OCI-LY3 (cell line): ENCODE data around the gene DNAH7.

ENCODE experiments used
- H2AFZ ChIP-seq: fragments of 200-600, 300-600 bp; shearing (Covaris generic); 2 replicates; pipeline ENCODE4 v1.6.0; 2014; ENCODE audit warnings: antibody characterized with exemption, low read depth, low read length
- H3K27ac ChIP-seq: fragments of 200-600, 300-600 bp; sonication (generic); 2 replicates; pipeline ENCODE4 v1.5.1; 2014; ENCODE audit warnings: mild to moderate bottlenecking, low read length, moderate library complexity, mixed read lengths
- H3K27me3 ChIP-seq: fragments of 200-600, 300-600 bp; sonication (generic); 2 replicates; pipeline ENCODE4 v1.6.1; 2014; ENCODE audit warnings: low read depth, low read length, mixed read lengths
- H3K36me3 ChIP-seq: fragments of 200-600, 300-600 bp; sonication (generic); replicated peaks from 2 replicates; pipeline ENCODE3; 2014; ENCODE audit warnings: low read depth, low read length, mixed read lengths
- H3K4me1 ChIP-seq: fragments of 300-600, 200-600 bp; sonication (generic); 2 replicates; pipeline ENCODE4 v1.6.1; 2014; ENCODE audit warnings: low read length, mixed read lengths
- H3K4me2 ChIP-seq: fragments of 200-600, 300-600 bp; sonication (generic); 2 replicates; pipeline ENCODE4 v1.6.1; 2014; ENCODE audit warnings: low read length, mixed read lengths
- H3K4me3 ChIP-seq: fragments of 300-600, 200-600 bp; sonication (generic); 2 replicates; pipeline ENCODE4 v1.5.1; 2014; ENCODE audit warnings: antibody characterized with exemption, mild to moderate bottlenecking, low read length, moderate library complexity
- H3K79me2 ChIP-seq: fragments of 300-600, 200-600 bp; shearing (Covaris generic); 2 replicates; pipeline ENCODE4 v1.6.1; 2014; ENCODE audit warnings: mild to moderate bottlenecking, low read length, mixed read lengths
- H3K9ac ChIP-seq: fragments of 300-600, 200-600 bp; shearing (Covaris generic); 2 replicates; pipeline ENCODE4 v1.6.0; 2014; ENCODE audit warnings: mild to moderate bottlenecking, low read length, moderate library complexity
- H3K9me3 ChIP-seq: fragments of 200-600, 300-600 bp; shearing (Covaris generic); 2 replicates; pipeline ENCODE4 v1.6.1; 2014; ENCODE audit warnings: low read length, mixed read lengths; ENCODE audit not compliant: insufficient read depth
- H4K20me1 ChIP-seq: fragments of 200-600, 300-600 bp; sonication (generic); 2 replicates; pipeline ENCODE4 v1.6.1; 2016; ENCODE audit warnings: low read length, mixed read lengths; ENCODE audit not compliant: insufficient read depth
- EZH2phosphoT487 ChIP-seq: fragments of 200-600 bp; shearing (Covaris generic); IDR thresholded peaks from 2 replicates; pipeline ENCODE4 v1.6.1; 2018; ENCODE audit warnings: antibody characterized with exemption, mixed run types, low read depth
- TF ChIP-seq, protein P1 (sequence below): fragments of 200-600, 300-600 bp; sonication (generic); IDR thresholded peaks from 2 replicates; pipeline ENCODE4 v1.5.1; 2014; ENCODE audit warnings: antibody characterized with exemption, low read length, low read depth

Gene DNAH7

DNA sequence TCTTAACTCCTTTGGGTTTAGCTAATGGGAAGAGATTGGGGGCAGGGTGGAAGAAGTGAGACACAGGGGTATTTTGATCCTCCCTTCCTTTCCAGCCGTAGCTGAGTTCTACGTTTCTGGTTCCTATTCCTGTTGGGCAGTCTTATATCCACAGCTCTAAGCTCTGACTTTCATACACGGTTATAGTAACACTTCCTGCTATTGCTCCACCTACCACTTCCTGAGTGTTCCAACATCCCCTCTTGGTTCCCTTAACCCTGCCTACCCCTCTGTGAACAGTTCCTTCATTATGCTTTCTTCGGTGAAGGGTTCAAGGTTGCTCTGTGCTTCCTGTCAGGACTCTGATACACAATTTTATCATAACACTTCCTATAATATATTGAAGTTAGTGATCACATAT lies 205.1 kb downstream of the DNAH7 start:
- no peaks in the 10 kb centered on the region for H3K4me1 ChIP-seq
- no peak for TF ChIP-seq EZH2phosphoT487
- TF ChIP-seq, protein P1, sequence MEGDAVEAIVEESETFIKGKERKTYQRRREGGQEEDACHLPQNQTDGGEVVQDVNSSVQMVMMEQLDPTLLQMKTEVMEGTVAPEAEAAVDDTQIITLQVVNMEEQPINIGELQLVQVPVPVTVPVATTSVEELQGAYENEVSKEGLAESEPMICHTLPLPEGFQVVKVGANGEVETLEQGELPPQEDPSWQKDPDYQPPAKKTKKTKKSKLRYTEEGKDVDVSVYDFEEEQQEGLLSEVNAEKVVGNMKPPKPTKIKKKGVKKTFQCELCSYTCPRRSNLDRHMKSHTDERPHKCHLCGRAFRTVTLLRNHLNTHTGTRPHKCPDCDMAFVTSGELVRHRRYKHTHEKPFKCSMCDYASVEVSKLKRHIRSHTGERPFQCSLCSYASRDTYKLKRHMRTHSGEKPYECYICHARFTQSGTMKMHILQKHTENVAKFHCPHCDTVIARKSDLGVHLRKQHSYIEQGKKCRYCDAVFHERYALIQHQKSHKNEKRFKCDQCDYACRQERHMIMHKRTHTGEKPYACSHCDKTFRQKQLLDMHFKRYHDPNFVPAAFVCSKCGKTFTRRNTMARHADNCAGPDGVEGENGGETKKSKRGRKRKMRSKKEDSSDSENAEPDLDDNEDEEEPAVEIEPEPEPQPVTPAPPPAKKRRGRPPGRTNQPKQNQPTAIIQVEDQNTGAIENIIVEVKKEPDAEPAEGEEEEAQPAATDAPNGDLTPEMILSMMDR, result no peak
- H3K4me2 ChIP-seq, result no peak overlapping the region
- H4K20me1 ChIP-seq, result no peaks in the 10 kb centered on the region
- H3K79me2 ChIP-seq, result no peaks in the 10 kb centered on the region
- peak overlapping the region; percentile 27; the same call in 1 of the 2 replicates for H2AFZ ChIP-seq
- no peak overlapping the region for H3K9ac ChIP-seq
- no peak overlapping the region for H3K27ac ChIP-seq
- no peaks in the 10 kb centered on the region for H3K27me3 ChIP-seq
- H3K36me3 ChIP-seq, result no peaks in the 10 kb centered on the region
- no peak overlapping the region for H3K4me3 ChIP-seq
- H3K9me3 ChIP-seq, result no peaks in the 10 kb centered on the region

DNA sequence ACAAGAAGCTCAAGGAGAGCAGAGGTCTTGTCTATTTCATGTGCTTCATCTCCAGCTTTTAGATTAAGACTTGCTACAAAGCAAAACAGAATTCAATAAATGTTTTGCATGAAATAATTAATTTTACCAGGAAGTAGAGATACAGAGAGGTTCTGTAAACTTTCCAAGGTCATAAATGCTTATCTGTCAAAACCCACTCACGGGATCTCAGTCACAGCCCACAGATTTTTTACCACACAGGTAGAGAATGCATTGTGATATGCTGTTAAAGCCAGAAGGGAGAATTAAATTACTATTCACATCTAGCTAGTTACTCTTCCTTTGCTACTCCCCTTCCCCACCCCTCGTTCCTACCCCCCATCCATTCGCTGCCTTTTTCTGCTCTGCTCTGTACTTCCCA lies 205.5 kb downstream of the DNAH7 start:
- TF ChIP-seq EZH2phosphoT487, result no peak
- TF ChIP-seq, protein P1, result no peak
- no peaks in the 10 kb centered on the region for H3K4me1 ChIP-seq
- H3K4me3 ChIP-seq, result no peak overlapping the region
- H3K27ac ChIP-seq, result no peak overlapping the region
- H3K36me3 ChIP-seq, result no peaks in the 10 kb centered on the region
- H2AFZ ChIP-seq, result peak overlapping the region; percentile 27; the same call in 1 of the 2 replicates
- H3K79me2 ChIP-seq, result no peaks in the 10 kb centered on the region
- no peak overlapping the region for H3K9ac ChIP-seq
- H3K4me2 ChIP-seq, result no peak overlapping the region
- H4K20me1 ChIP-seq, result no peaks in the 10 kb centered on the region
- no peaks in the 10 kb centered on the region for H3K9me3 ChIP-seq
- H3K27me3 ChIP-seq, result no peaks in the 10 kb centered on the region

DNA sequence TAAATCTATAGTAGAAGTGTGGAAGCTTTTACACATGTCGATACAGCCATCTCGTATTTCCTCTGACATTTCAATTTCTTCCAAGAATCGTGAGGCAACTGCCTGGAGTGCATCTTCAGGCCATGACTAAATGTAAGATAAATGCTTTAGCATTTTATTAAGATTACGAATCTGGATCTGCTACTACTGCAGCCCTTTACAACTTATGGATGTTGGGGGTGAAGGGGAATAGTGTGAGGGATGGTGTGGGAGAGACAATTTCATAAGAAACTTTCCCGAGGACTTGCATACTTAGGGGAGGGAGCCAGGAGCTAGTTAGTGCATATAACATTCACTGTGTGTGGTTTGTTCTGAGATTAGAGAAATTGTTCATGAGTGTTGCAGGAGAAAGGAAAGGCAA lies 206.8 kb downstream of the DNAH7 start:
- H3K4me3 ChIP-seq, result no peak overlapping the region
- H4K20me1 ChIP-seq, result no peaks in the 10 kb centered on the region
- no peak for TF ChIP-seq EZH2phosphoT487
- TF ChIP-seq, protein P1, result no peak
- no peaks in the 10 kb centered on the region for H3K79me2 ChIP-seq
- H3K27me3 ChIP-seq, result no peaks in the 10 kb centered on the region
- no peaks in the 10 kb centered on the region for H3K4me1 ChIP-seq
- H3K36me3 ChIP-seq, result no peaks in the 10 kb centered on the region
- no peak overlapping the region for H3K9ac ChIP-seq
- no peak overlapping the region for H3K4me2 ChIP-seq
- no peak overlapping the region for H2AFZ ChIP-seq
- no peak overlapping the region for H3K27ac ChIP-seq
- no peaks in the 10 kb centered on the region for H3K9me3 ChIP-seq

DNA sequence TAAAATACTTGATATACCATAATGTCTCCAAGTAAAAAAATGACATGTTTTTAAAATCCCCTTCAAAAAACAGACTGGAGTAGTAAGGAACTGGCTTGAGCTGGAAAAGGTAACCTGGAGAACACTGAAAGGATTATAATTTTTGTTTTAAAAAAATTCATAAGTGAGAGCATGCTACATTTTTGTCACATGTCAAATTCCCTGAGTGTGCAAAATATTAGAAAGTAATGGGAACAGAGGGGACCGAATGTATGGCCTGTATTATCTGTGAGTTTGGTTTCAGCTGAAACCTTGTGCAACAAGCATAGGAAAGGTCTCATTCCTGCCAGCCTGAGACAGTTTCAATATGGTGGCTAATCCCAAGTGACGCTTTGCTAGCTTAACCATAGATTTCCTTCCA lies 209.1 kb downstream of the DNAH7 start:
- H3K9me3 ChIP-seq, result no peaks in the 10 kb centered on the region
- H3K27ac ChIP-seq, result no peak overlapping the region
- H4K20me1 ChIP-seq, result no peaks in the 10 kb centered on the region
- H3K9ac ChIP-seq, result no peak overlapping the region
- H2AFZ ChIP-seq, result no peak overlapping the region
- H3K36me3 ChIP-seq, result no peaks in the 10 kb centered on the region
- no peaks in the 10 kb centered on the region for H3K27me3 ChIP-seq
- H3K79me2 ChIP-seq, result no peaks in the 10 kb centered on the region
- TF ChIP-seq, protein P1, result no peak
- no peak for TF ChIP-seq EZH2phosphoT487
- no peak overlapping the region for H3K4me2 ChIP-seq
- H3K4me3 ChIP-seq, result no peak overlapping the region
- H3K4me1 ChIP-seq, result no peaks in the 10 kb centered on the region
